ENCODE results near the gene ST3GAL5.
A peak's percentile ranks its signal among the peaks of the same experiment; 100 is the strongest.
"Not testable (repeated sequence)": the region's sequence is repeated elsewhere in the genome, so short reads cannot be mapped to it uniquely, and the experiment has no call there.

Gene ST3GAL5

DNA sequence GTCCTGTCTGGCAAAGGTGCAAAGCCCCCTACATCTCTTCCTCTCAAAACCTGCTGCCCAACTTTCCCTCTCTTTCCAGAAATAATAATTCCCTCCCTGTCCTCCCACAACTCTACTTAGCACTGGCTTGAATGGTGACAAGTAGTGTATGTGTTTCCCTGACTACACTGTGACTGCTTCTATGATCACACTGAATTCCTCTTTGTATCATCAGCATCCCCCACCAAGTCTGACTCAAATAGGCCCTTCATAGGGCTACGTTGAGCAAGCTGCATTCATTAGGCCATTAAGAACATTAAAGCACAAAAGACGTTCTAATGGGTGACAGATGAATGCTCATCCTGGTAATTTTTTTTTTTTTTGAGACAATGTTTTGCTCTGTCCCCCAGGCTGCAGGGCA lies 13.7 kb upstream of the ST3GAL5 start:
- H3K9me3 ChIP-seq (ENCODE audit: low read length) = no peaks in the 10 kb centered on the region
- no peaks in the 10 kb centered on the region for H3K36me3 ChIP-seq (ENCODE audit: insufficient read depth, low read length)
- peaks cover 12% of the 10 kb centered on the region for H3K4me1 ChIP-seq (ENCODE audit: insufficient read depth, low read length)
- H3K4me3 ChIP-seq (ENCODE audit: low read depth in 1 of 2, low read length in 2 of 2) = no peak overlapping the region
- H3K9ac ChIP-seq (ENCODE audit: low read length) = no peak overlapping the region
- H3K27me3 ChIP-seq (ENCODE audit: control insufficient read depth in 1 of 2, insufficient read depth in 2 of 2, low read length in 2 of 2) = no peaks in the 10 kb centered on the region
- H3K27ac ChIP-seq (ENCODE audit: low read depth, low read length) = no peak overlapping the region

DNA sequence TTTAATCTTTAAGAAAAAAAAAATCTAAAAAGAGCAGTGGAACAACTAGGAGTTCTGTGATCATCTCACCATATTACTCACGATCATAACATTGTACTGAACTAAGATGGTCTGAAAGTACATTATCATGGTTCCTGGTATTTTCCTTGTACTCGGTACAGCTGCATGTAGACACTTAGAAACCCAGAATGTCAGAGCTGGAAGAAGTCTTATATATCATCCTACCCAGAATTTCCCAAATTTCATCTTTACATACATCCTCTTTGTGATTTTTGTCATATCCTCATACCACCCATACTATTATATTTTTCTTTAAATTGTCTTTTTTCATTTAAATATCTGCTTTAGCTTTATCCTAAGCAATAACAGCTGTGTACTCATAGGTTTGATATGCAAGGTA lies 12.4 kb upstream of the ST3GAL5 start:
- Histone ChIP-seq H3K4me1 (ENCODE audit: insufficient read depth, low read length) (peaks cover 12% of the 10 kb centered on the region), H3K4me3 (ENCODE audit: low read depth in 1 of 2, low read length in 2 of 2) (no peak overlapping the region), H3K9ac (ENCODE audit: low read length) (no peak overlapping the region)

DNA sequence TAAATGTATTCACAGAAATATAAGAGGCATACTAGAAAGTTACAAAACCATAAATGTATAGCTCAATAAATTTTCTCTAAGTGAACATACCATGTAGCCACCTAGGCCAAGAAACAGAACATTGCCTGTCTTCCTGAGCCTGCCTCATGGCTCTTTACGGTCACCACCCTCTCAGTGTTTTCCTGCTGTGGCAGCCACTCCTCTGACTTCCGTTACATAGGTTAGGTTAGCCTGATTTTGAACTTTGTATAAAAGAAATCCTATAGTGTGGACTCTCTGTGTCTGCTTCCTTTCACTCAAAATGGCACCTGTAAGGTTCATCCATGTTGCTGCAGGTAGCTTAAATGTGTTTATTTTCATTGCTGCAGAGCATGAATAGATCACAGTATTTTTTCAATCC lies 11.6 kb upstream of the ST3GAL5 start:
- Histone ChIP-seq H3K27me3 (ENCODE audit: control insufficient read depth in 1 of 2, insufficient read depth in 2 of 2, low read length in 2 of 2) (no peaks in the 10 kb centered on the region), H3K4me3 (ENCODE audit: low read depth in 1 of 2, low read length in 2 of 2) (no peak overlapping the region), H3K9ac (ENCODE audit: low read length) (no peak overlapping the region), H3K9me3 (ENCODE audit: low read length) (no peaks in the 10 kb centered on the region), H3K27ac (ENCODE audit: low read depth, low read length) (no peak overlapping the region), H3K36me3 (ENCODE audit: insufficient read depth, low read length) (no peaks in the 10 kb centered on the region), H3K4me1 (ENCODE audit: insufficient read depth, low read length) (peaks cover 7% of the 10 kb centered on the region)

More for the DNA sequence above, 12.4 kb upstream of the ST3GAL5 start:
- Histone ChIP-seq H3K27ac (ENCODE audit: low read depth, low read length) (no peak overlapping the region), H3K27me3 (ENCODE audit: control insufficient read depth in 1 of 2, insufficient read depth in 2 of 2, low read length in 2 of 2) (no peaks in the 10 kb centered on the region), H3K36me3 (ENCODE audit: insufficient read depth, low read length) (no peaks in the 10 kb centered on the region), H3K9me3 (ENCODE audit: low read length) (no peaks in the 10 kb centered on the region)

DNA sequence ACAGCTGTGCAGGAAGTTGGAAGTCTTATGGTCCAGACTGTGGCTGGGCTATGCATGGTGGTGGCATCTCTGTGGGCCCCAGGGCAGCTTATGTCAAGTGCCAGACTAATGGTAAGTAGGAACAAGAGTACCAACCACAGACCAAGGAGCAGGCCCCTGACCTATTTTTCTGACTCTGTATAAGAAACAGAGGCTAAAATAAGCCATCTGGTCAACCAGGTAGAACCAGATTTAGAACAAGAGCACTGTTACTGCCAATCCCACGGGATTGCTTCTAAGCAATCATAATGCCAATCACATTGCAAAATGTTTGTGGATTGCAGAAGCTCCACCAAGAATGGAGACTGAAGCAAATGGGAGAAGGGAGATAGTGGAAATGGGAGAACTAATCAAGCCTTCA lies 11.1 kb upstream of the ST3GAL5 start:
- H3K27ac ChIP-seq (ENCODE audit: low read depth, low read length) = no peak overlapping the region
- no peaks in the 10 kb centered on the region for H3K36me3 ChIP-seq (ENCODE audit: insufficient read depth, low read length)
- H3K9ac ChIP-seq (ENCODE audit: low read length) = no peak overlapping the region
- peaks cover 2% of the 10 kb centered on the region for H3K4me1 ChIP-seq (ENCODE audit: insufficient read depth, low read length)
- no peaks in the 10 kb centered on the region for H3K9me3 ChIP-seq (ENCODE audit: low read length)
- no peak overlapping the region for H3K4me3 ChIP-seq (ENCODE audit: low read depth in 1 of 2, low read length in 2 of 2)
- no peaks in the 10 kb centered on the region for H3K27me3 ChIP-seq (ENCODE audit: control insufficient read depth in 1 of 2, insufficient read depth in 2 of 2, low read length in 2 of 2)

DNA sequence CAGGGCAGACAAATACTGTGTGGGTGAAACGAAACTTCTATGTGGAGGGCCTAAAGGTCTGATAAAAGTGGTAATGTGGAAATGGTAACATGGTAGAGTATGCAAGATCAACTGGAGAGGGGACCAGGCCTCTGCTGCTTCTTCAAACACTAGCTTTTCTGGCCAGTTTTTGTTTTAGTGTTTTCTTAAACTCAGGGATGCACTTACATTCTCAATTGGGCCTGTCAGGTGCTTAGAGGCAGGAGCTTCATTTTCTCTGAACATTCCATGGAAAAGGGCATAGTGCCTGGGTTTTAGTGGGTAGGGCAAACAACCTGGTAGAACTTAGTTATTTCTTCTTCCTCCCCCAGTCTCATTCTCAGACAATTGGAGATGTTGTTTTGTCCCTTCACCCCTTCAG lies 10.5 kb upstream of the ST3GAL5 start:
- Histone ChIP-seq H3K27ac (ENCODE audit: low read depth, low read length) (no peak overlapping the region), H3K36me3 (ENCODE audit: insufficient read depth, low read length) (no peaks in the 10 kb centered on the region), H3K9ac (ENCODE audit: low read length) (no peak overlapping the region), H3K4me3 (ENCODE audit: low read depth in 1 of 2, low read length in 2 of 2) (no peak overlapping the region), H3K27me3 (ENCODE audit: control insufficient read depth in 1 of 2, insufficient read depth in 2 of 2, low read length in 2 of 2) (no peaks in the 10 kb centered on the region), H3K9me3 (ENCODE audit: low read length) (no peaks in the 10 kb centered on the region), H3K4me1 (ENCODE audit: insufficient read depth, low read length) (no peaks in the 10 kb centered on the region)

DNA sequence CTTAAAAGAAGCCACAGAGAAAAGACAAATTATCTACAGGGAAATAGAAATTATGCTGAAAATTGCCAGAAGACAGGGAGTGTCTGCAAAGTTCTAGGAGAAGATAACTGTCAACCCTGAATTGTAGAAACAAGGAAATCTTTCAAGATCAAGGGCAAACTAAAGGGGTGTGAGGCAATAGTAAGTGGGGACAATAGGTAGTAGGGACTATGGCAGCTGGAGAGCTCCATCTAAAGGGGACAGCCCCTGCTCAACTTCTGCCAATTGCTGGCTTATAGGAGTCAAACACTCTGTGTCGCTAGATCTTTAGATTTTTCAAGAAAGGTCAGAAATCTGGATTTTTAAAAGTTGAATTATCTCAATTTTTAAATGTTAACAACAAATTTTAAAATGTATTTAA lies 10.1 kb upstream of the ST3GAL5 start:
- no peak overlapping the region for H3K4me3 ChIP-seq (ENCODE audit: low read depth in 1 of 2, low read length in 2 of 2)
- H3K36me3 ChIP-seq (ENCODE audit: insufficient read depth, low read length) = no peaks in the 10 kb centered on the region
- no peak overlapping the region for H3K9ac ChIP-seq (ENCODE audit: low read length)
- no peaks in the 10 kb centered on the region for H3K9me3 ChIP-seq (ENCODE audit: low read length)
- no peaks in the 10 kb centered on the region for H3K4me1 ChIP-seq (ENCODE audit: insufficient read depth, low read length)
- no peaks in the 10 kb centered on the region for H3K27me3 ChIP-seq (ENCODE audit: control insufficient read depth in 1 of 2, insufficient read depth in 2 of 2, low read length in 2 of 2)
- H3K27ac ChIP-seq (ENCODE audit: low read depth, low read length) = no peak overlapping the region

DNA sequence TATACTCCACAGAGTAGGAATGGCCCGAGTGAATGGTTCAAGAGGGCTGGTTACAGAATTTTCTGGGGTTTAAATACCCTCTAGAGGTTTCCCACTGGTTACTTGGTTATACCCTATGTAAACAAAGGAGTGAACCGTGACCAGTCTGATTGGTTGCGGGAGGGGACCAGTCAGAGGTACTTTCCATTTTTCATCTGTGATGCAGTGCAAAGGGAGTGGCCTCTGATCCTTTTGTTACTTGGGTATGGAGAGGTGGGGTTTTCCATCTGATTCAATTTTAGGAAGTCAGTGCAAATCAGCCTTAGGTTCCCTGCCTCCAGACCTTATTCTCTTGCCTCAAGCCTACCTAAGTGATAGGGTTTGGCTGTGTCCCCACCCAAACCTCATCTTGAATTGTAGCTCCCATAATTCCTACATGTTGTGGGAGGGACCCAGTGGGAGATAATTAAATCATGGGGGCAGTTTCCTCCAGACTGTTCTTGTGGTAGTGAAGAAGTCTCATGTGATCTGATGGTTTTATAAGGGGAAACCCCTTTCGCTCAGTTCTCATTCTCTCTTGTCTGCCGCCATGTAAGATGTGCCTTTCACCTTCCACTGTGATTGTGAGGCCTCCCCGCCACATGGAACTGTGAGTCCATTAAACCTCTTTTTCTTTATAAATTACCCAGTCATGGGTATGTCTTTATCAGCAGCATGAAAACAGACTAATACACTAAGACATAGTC lies 5.9 kb upstream of the ST3GAL5 start:
- not testable (repeated sequence) for H3K27me3 ChIP-seq (ENCODE audit: control insufficient read depth in 1 of 2, insufficient read depth in 2 of 2, low read length in 2 of 2); H3K9ac ChIP-seq (ENCODE audit: low read length); H3K36me3 ChIP-seq (ENCODE audit: insufficient read depth, low read length); H3K9me3 ChIP-seq (ENCODE audit: low read length); H3K4me3 ChIP-seq (ENCODE audit: low read depth in 1 of 2, low read length in 2 of 2); H3K27ac ChIP-seq (ENCODE audit: low read depth, low read length)
- peaks cover 10% of the 10 kb centered on the region for H3K4me1 ChIP-seq (ENCODE audit: insufficient read depth, low read length)

DNA sequence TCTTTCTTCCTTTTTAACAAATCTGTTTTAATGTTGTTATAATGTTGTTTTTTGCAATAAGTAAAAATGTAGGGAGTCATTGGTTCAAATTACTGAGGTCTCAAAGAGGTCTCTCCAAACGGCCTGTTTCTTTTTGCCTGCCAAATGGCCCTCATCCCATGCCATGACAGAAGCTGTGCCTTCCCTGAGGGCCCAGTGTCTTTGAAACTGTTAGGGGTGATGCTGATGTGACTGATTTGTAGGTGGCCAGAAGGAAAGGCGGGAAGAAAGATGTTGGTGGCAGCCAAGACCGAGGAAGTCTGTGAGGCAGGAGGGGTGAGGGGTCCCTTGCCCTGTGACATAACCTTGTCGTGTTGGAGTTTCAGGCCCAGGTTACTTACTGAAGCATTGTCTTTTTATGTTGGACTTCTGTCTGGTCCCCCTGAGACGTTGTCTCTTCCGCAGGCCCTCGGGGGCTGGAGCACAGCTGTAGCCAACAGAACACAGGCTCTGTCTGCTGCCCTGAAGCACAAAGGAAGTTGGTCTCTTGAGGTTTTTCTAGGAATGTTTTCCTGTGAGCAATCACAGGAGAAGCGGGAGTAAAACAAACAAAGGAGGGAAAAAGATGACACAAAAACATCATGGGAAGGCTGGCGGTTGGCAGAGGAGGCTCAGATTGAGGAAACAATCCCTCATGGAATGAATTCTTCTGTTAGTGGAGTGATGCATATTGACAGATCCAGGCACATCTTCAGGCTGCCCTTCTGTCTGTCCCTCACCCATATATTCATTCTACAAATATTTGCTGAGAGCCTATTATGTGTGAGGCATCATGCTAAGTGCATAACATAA lies 4.9 kb upstream of the ST3GAL5 start:
- H3K27me3 ChIP-seq (ENCODE audit: control insufficient read depth in 1 of 2, insufficient read depth in 2 of 2, low read length in 2 of 2) = no peaks in the 10 kb centered on the region
- H3K9ac ChIP-seq (ENCODE audit: low read length) = no peak overlapping the region

DNA sequence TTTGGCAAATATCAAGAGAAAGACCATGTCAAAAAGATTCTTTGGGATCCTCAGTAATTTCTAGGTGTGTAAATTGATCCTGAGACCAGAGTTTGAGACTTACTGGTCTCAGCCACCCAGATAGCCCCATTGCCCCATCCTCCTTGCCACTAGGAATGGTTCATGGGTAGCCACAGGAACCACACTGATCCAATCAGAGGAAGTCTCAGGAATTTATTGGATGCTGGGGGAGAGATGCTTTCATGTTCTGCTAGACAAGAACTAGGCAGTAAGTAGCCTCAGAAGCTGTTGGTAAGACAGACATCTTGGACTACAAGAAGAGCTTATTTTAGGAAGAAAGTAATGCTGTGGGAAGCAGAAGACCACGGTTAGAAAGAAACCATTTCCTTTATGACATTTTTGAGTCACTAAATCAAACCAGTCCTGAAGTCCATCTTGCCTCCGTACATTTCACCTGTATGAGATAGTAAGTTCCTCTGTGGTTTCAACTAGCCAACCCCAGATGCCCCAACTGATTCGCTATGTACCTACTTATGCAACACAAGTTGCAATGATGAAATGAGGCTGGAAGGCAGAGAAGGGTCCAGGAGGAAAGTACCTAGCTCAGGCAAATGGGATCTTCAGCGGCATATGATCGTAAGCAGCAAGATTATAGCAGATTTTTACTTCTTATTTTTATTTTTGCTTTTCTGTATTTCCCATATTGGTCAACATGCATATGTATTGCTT lies 3.6 kb upstream of the ST3GAL5 start:
- no peak overlapping the region for H3K9ac ChIP-seq (ENCODE audit: low read length)
- H3K27me3 ChIP-seq (ENCODE audit: control insufficient read depth in 1 of 2, insufficient read depth in 2 of 2, low read length in 2 of 2) = no peaks in the 10 kb centered on the region
- H3K4me3 ChIP-seq (ENCODE audit: low read depth in 1 of 2, low read length in 2 of 2) = no peak overlapping the region
- no peaks in the 10 kb centered on the region for H3K36me3 ChIP-seq (ENCODE audit: insufficient read depth, low read length)
- peaks cover 17% of the 10 kb centered on the region for H3K4me1 ChIP-seq (ENCODE audit: insufficient read depth, low read length)
- H3K9me3 ChIP-seq (ENCODE audit: low read length) = no peaks in the 10 kb centered on the region
- H3K27ac ChIP-seq (ENCODE audit: low read depth, low read length) = no peak overlapping the region

More for the DNA sequence above, 4.9 kb upstream of the ST3GAL5 start:
- Histone ChIP-seq H3K4me1 (ENCODE audit: insufficient read depth, low read length) (peaks cover 13% of the 10 kb centered on the region), H3K4me3 (ENCODE audit: low read depth in 1 of 2, low read length in 2 of 2) (no peak overlapping the region), H3K27ac (ENCODE audit: low read depth, low read length) (no peak overlapping the region), H3K36me3 (ENCODE audit: insufficient read depth, low read length) (no peaks in the 10 kb centered on the region), H3K9me3 (ENCODE audit: low read length) (no peaks in the 10 kb centered on the region)

DNA sequence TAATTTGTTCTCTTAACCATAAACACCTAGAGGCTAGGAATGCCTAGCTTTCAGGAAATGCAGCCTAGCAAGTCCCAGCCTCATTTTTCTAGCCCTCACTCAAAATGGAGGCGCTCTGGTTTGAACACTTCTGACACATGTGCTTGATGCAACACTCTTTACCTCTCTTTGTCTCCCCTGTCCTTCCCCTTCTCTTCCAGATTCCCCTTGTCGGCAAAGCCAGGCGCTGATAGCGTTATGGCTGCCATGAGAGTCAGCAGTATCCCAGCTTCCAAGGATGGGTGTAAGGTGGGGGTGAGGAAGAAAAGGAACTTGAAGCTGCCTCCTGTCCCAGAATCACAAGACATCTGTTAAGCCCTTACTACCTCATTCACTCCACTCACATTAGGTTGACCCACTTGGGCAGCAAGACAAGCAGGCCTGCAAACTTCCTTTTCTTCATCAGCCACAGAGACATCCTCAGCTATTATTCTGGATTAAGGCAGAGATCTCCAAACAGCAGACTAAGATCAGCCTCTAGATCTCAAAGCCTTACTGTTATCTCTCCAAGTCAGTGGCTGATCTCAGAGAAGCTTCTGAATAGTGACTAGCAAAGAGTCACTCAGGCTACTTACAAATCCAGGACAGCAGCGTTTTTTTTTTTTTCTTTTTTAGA lies 1.9 kb upstream of the ST3GAL5 start:
- H3K27me3 ChIP-seq (ENCODE audit: control insufficient read depth in 1 of 2, insufficient read depth in 2 of 2, low read length in 2 of 2) = no peaks in the 10 kb centered on the region
- no peak overlapping the region for H3K9ac ChIP-seq (ENCODE audit: low read length)
- no peaks in the 10 kb centered on the region for H3K36me3 ChIP-seq (ENCODE audit: insufficient read depth, low read length)
- H3K27ac ChIP-seq (ENCODE audit: low read depth, low read length) = no peak overlapping the region
- peaks cover 33% of the 10 kb centered on the region for H3K4me1 ChIP-seq (ENCODE audit: insufficient read depth, low read length)
- H3K9me3 ChIP-seq (ENCODE audit: low read length) = no peaks in the 10 kb centered on the region
- no peak overlapping the region for H3K4me3 ChIP-seq (ENCODE audit: low read depth in 1 of 2, low read length in 2 of 2)

DNA sequence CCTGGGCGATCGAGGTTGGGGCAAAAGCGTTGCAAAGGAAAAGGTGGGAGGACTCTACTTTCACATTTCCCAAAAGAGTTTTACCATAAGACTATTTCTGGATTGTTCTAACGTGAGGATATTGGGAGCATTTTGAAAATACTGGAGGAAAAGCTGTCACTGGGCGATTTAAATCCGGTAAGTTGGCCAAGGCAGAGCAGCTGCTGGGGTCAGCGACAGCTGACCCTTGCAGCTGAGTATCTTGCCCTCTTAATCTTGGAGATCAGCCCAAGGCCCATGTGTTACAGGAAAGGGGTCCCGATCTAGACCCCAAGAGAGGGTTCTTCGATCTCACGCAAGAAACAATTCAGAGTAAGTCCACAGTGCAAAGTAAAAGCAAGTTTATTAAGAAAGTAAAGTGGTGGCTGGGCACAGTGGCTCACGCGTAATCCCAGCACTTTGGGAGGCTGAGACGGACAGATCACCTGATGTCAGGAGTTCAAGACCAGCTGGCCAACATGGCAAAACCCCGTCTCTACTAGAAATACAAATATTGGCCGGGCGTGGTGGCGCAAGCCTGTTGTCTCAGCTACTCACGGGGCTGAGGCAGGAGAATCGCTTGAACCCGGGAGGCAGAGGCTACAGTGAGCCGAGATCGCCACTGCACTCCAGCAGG lies 964 bp upstream of the ST3GAL5 start:
- Histone ChIP-seq H3K4me1 (ENCODE audit: insufficient read depth, low read length) (peaks cover 39% of the 10 kb centered on the region), H3K27me3 (ENCODE audit: control insufficient read depth in 1 of 2, insufficient read depth in 2 of 2, low read length in 2 of 2) (no peaks in the 10 kb centered on the region), H3K36me3 (ENCODE audit: insufficient read depth, low read length) (no peaks in the 10 kb centered on the region), H3K4me3 (ENCODE audit: low read depth in 1 of 2, low read length in 2 of 2) (peak overlapping the region; percentile 75 to 76), H3K27ac (ENCODE audit: low read depth, low read length) (peak overlapping the region; percentile 66), H3K9me3 (ENCODE audit: low read length) (no peaks in the 10 kb centered on the region), H3K9ac (ENCODE audit: low read length) (peak overlapping the region; percentile 43)
